Measurements from ENCODE around the gene SPRN.

DNA sequence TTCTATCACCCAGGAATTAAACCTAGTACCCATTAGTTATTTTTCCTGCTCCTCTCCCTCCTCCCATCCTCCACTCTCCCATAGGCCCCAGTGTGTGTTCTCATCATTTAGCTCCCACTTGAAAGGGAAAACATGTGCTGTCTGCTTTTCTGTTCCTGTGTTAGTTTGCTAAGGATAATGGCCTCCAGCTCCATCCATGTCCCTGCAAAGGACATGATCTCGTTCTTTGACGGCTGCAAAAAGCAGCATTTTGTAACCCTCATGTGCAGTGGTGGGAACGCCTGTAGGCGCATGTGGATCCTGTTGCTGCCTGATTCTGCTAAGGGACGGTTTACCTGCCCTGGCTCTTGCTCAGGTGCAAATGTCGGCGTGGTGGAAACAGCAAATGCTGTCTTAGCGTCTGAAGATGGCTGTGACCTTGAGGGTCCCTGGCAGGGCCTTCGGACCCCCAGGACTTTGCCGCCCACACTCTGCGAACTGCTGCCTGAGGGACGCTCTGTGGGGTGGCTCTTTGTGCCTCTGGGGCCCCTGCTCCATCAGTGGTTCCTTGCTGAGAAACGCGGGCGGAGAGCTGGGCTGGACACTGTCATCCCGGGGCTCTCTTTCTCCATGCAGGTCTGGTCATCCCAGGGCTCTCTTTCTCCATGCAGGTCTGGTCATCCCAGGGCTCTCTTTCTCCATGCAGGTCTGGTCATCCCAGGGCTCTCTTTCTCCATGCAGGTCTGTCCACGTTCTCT, 36.0 kb downstream of the SPRN start:
- TF ChIP-seq CTCF (IDR thresholded peaks at IDR 0.05) = no peak
- TF ChIP-seq POLR2A (IDR thresholded peaks at IDR 0.05) = no peak

All from heart left ventricle (tissue), 13 donors.